Measurements from ENCODE around the gene SLC20A1.
"Not testable (repeated sequence)": the region's sequence is repeated elsewhere in the genome, so short reads cannot be mapped to it uniquely, and the experiment has no call there.

The SLC20A1 gene

DNA sequence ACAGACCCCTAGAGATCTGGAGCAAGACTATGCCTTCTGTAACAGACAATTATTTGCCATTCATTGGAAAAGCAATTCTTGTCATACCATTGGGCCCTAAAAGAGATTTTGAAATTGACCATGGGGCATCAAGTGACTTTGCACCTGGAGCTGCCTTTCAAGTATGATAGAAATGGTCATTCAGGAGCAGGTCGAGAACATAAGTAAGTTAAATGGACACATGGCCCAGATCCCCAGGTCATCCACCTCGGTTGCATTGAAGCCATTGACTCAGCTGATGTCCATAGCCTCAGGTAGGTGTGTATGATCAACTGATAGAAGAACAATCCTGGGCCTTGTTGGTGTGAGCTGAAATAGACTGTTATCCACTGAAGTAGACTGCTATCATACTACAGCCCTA is 42.0 kb upstream of the SLC20A1 start:
- TF ChIP-seq, protein P1, sequence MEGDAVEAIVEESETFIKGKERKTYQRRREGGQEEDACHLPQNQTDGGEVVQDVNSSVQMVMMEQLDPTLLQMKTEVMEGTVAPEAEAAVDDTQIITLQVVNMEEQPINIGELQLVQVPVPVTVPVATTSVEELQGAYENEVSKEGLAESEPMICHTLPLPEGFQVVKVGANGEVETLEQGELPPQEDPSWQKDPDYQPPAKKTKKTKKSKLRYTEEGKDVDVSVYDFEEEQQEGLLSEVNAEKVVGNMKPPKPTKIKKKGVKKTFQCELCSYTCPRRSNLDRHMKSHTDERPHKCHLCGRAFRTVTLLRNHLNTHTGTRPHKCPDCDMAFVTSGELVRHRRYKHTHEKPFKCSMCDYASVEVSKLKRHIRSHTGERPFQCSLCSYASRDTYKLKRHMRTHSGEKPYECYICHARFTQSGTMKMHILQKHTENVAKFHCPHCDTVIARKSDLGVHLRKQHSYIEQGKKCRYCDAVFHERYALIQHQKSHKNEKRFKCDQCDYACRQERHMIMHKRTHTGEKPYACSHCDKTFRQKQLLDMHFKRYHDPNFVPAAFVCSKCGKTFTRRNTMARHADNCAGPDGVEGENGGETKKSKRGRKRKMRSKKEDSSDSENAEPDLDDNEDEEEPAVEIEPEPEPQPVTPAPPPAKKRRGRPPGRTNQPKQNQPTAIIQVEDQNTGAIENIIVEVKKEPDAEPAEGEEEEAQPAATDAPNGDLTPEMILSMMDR (IDR thresholded peaks at IDR 0.05; ENCODE audit: low read depth, low read length), result no peak

DNA sequence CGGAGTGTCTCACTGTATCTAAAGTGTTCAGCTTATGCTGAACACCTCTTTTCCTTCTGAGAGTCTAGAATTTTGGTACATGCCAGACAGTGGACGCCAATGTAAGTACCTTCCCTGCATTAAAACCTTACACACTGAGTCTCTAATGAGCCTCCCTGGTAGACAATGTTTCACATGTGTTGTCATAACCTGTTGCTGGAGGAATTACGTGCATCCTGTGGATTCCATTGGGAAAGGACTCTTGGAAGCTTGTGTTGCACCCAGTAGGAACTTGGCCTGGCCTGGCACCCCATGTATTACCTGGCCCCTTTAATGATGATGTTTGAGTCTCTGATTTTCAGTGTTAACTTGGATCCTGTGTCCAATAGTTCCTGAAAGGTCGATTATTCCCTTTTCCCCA is 40.8 kb upstream of the SLC20A1 start:
- H3K27ac ChIP-seq, result no peak overlapping the region
- peaks cover 3% of the 10 kb centered on the region for H3K9me3 ChIP-seq (ENCODE audit: severe bottlenecking)
- TF ChIP-seq, protein P1 (IDR thresholded peaks at IDR 0.05; ENCODE audit: low read depth, low read length), result no peak
- no peaks in the 10 kb centered on the region for H3K36me3 ChIP-seq
- DNase-seq, result no peak
- H3K4me3 ChIP-seq (ENCODE audit: low read depth, low read length), result no peak overlapping the region
- H3K27me3 ChIP-seq (ENCODE audit: insufficient read depth, low read depth, severe bottlenecking), result no peaks in the 10 kb centered on the region

More for the DNA sequence above, 42.0 kb upstream of the SLC20A1 start:
- no peak overlapping the region for H3K4me3 ChIP-seq (ENCODE audit: low read depth, low read length)
- H3K9me3 ChIP-seq (ENCODE audit: severe bottlenecking), result no peaks in the 10 kb centered on the region
- no peak for DNase-seq
- no peak overlapping the region for H3K27ac ChIP-seq
- no peaks in the 10 kb centered on the region for H3K36me3 ChIP-seq
- H3K27me3 ChIP-seq (ENCODE audit: insufficient read depth, low read depth, severe bottlenecking), result no peaks in the 10 kb centered on the region

DNA sequence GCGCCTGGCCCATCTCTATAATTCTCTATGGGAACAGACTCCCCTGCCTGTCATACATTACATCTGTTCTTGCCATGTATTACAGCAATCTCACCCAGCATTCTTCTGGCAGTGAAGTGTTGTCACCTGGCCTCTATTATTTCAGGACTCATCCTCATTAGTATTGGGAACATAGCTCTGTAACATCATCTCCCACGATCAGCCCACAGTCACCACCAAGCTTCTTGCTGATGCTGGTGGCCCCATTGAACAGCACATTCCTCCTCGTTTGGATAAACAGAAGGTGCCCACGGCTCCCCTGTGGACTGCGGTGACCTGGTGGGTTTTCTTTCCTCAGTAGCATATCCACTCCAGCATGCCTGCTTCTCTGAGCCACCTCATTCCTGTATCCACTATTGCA is 39.8 kb upstream of the SLC20A1 start:
- no peak for DNase-seq
- TF ChIP-seq, protein P1 (IDR thresholded peaks at IDR 0.05; ENCODE audit: low read depth, low read length), result no peak
- Histone ChIP-seq H3K27ac (no peak overlapping the region), H3K36me3 (no peaks in the 10 kb centered on the region), H3K27me3 (ENCODE audit: insufficient read depth, low read depth, severe bottlenecking) (no peaks in the 10 kb centered on the region), H3K4me3 (ENCODE audit: low read depth, low read length) (no peak overlapping the region), H3K9me3 (ENCODE audit: severe bottlenecking) (peaks cover 3% of the 10 kb centered on the region)

DNA sequence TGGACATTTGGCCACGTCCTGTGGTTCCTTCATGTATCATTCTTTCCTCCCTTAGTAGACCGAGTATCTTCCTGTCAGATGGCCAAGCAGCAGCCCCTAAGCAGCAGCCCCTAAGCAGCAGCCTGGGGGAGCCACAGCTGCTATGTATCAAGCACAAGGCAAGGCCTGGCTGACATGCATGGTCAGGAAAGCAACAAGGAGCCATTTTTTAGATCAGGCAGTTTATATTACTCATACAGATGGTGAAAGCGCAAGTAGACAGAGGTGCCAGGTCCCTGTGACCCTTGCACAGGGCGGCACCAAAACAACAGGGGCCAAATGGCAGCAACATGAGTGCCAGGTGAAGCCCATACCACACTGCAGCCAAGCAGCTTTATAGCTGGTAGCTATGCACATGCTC is 39.2 kb upstream of the SLC20A1 start:
- Histone ChIP-seq H3K36me3 (no peaks in the 10 kb centered on the region), H3K27ac (no peak overlapping the region), H3K27me3 (ENCODE audit: insufficient read depth, low read depth, severe bottlenecking) (no peaks in the 10 kb centered on the region), H3K4me3 (ENCODE audit: low read depth, low read length) (no peak overlapping the region), H3K9me3 (ENCODE audit: severe bottlenecking) (peaks cover 3% of the 10 kb centered on the region)
- TF ChIP-seq, protein P1 (IDR thresholded peaks at IDR 0.05; ENCODE audit: low read depth, low read length), result no peak
- no peak for DNase-seq

DNA sequence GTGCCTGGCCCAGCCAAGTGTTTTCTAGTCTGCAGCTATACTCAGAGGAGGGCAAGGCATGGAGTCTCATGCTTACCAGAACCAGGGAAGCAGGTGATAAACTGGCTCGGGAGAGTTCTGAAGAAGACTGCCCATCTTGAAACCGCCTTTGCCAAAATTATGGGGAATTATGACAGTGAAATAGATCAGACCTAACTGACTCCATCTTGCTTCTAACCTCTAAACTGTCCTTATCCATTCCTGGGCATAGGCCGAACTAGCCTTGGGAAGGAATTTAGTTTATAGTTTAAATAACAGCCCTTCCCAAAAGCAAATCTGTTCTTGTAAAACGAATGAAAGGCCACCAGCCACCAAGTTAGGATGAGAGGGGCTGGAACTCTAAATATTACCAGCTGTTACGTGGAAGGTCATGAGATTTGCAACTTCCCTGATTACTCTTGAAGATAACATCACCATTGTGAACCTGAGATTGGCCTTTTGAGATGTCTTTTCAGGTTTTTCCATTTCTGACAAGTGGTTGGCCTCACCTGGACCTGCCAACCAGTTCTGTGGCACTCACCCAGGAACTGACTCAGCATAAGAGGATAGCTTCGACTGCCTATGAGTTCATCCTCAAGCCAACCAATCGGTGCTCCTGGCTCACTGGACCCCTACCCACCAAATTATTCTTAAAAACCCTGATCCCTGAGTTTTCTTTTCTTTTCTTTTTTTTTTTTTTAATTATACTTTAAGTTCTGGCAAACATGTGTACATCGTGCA is 37.9 kb upstream of the SLC20A1 start:
- DNase-seq, result no peak
- H3K27ac ChIP-seq, result no peak overlapping the region

DNA sequence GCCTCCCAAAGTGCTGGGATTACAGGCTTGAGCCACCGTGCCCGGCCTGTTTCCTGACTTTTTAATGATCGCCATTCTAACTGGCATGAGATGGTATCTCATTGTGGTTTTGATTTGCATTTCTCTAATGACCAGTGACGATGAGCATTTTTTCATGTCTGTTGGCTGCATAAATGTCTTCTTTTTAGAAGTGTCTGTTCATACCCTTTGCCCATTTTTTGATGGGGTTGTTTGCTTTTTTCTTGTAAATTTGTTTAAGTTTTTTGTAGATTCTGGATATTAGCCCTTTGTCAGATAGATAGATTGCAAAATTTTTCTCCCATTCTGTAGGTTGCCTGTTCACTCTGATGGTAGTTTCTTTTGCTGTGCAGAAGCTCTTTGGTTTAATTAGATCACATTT is 36.4 kb upstream of the SLC20A1 start:
- H3K4me3 ChIP-seq (ENCODE audit: low read depth, low read length); H3K9me3 ChIP-seq (ENCODE audit: severe bottlenecking); H3K36me3 ChIP-seq; H3K27me3 ChIP-seq (ENCODE audit: insufficient read depth, low read depth, severe bottlenecking); DNase-seq; H3K27ac ChIP-seq: not testable (repeated sequence)

More for the DNA sequence above, 37.9 kb upstream of the SLC20A1 start:
- Histone ChIP-seq H3K27me3 (ENCODE audit: insufficient read depth, low read depth, severe bottlenecking) (no peaks in the 10 kb centered on the region), H3K4me3 (ENCODE audit: low read depth, low read length) (no peak overlapping the region), H3K9me3 (ENCODE audit: severe bottlenecking) (peaks cover 3% of the 10 kb centered on the region), H3K36me3 (no peaks in the 10 kb centered on the region)
- TF ChIP-seq, protein P1 (IDR thresholded peaks at IDR 0.05; ENCODE audit: low read depth, low read length), result no peak

DNA sequence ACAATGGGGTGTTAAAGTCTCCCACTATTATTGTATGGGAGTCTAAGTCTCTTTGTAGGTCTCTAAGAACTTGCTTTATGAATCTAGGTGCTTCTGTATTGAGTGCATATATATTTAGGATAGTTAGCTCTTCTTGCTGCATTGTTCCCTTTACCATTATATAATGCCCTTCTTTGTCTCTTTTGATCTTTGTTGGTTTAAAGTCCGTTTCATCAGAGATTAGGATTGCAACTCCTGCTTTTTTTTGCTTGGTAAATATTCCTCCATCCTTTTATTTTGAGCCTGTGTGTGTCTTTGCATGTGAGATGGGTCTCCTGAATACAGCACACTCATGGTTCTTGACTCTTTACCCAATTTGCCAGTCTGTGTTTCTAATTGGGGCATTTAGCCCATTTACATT is 33.5 kb upstream of the SLC20A1 start:
- not testable (repeated sequence) for H3K27me3 ChIP-seq (ENCODE audit: insufficient read depth, low read depth, severe bottlenecking); H3K9me3 ChIP-seq (ENCODE audit: severe bottlenecking); H3K4me3 ChIP-seq (ENCODE audit: low read depth, low read length); H3K27ac ChIP-seq; DNase-seq; H3K36me3 ChIP-seq

All from WERI-Rb-1 (cell line).